ENCODE data around the gene VAV2. TPM values are rescaled to one million over a fixed set of nuclear protein-coding genes. Genes with fewer than 3 reads are reported as not detected.

VAV2 gene
- total and polyA plus RNA-seq, 2 of the 4 experiments (the other 2 are of a cell fraction): 10.8 to 13.4 TPM

DNA sequence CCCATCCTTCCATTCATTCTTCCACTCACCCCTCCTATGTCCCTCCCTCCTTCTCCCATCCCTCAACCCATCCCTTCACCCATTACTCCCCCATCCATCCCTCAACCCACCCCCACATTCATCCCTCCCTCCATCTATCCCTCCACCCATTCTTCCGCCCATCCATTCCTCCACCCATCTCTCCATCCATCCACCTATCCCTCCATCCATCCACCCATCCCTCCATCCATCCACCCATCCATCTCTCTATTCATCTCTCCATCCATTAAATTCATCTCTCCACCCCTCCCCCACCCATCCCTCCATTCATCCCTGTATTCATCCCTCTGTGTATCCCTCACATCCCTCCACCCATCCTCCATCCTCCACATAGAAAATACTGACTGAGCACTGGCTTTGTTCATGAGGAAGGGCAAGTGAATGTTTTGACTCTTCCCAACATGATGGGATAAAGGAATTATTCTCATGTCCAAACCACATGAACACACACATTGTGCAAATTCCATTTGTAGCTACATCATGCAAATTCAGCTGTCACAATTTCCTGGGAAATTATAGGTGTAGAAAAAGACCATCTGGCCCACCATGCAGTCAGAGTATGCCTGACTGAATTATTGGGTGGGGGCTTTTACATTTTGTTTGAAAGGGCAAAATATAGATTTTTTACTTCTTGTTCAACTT, 6.9 kb upstream of the VAV2 start (continued):
- no peak for TF ChIP-seq CEBPB (IDR thresholded peaks at IDR 0.05; ENCODE audit: low read depth, low read length)

DNA sequence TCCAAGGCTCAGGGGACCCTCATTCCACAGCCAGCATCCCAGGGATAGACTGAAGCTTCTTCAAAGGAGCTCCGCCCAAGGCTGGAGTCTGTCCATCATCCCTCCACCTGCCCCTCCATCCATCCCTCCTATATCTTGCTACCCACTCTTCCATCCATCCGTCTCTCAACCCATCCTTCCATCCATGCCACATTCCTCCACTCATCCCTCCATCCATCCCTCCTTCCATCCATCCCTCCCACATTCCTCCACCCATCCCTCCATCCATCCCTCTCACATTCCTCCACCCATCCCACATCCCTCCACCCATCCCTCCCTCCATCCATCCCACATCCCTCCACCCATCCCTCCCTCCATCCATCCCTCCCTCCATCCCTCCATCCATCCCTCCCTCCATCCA, 5.5 kb upstream of the VAV2 start:
- Histone ChIP-seq H4K5ac (ENCODE audit: low read depth, low read length) (no peak overlapping the region), H2BK120ac (ENCODE audit: low read depth, low read length) (no peak overlapping the region), H4K20me1 (ENCODE audit: insufficient read depth, low read length) (peaks cover 11% of the 10 kb centered on the region), H2BK5ac (ENCODE audit: low read depth, low read length, poor library complexity, severe bottlenecking) (no peak overlapping the region), H3K14ac (replicated peaks; ENCODE audit: low read depth, low read length) (no peak overlapping the region), H4K91ac (ENCODE audit: insufficient read depth, low read depth, low read length) (no peak overlapping the region), H2AK9ac (replicated peaks; ENCODE audit: low read depth, low read length, poor library complexity) (no peak overlapping the region), H3K9me1 (ENCODE audit: insufficient read depth, low read length) (0 out of 2 replicates have a peak, but pooled peaks cover 3% of the 10 kb centered on the region), H3K9me3 (ENCODE audit: control insufficient read depth, insufficient read depth, low read length) (no peaks in the 10 kb centered on the region), H3K4me2 (ENCODE audit: low read depth, low read length) (no peak overlapping the region), H4K8ac (ENCODE audit: low read depth in 2 of 2, low read length in 2 of 2) (no peak overlapping the region), H3K18ac (ENCODE audit: low read depth, low read length) (no peak overlapping the region), H3K4me1 (ENCODE audit: control insufficient read depth, insufficient read depth, low read length) (peaks cover 8% of the 10 kb centered on the region; the same call in 1 of the 2 replicates), H3K4ac (ENCODE audit: low read depth, low read length) (no peak overlapping the region), H3K27me3 (ENCODE audit: control insufficient read depth, insufficient read depth, low read length) (peaks cover 6% of the 10 kb centered on the region; the same call in 1 of the 2 replicates), H3K23ac (ENCODE audit: low read depth, low read length) (no peak overlapping the region), H3K79me1 (ENCODE audit: low read depth in 1 of 2, low read length in 2 of 2) (peaks cover 0 to 16% of the 10 kb centered on the region in 2 experiments; a peak in 1 of 4 replicates), H2BK20ac (ENCODE audit: low read depth, low read length) (no peak overlapping the region), H3K56ac (ENCODE audit: extremely low read depth, insufficient read depth, low read length) (no peak overlapping the region), H3K36me3 (ENCODE audit: control insufficient read depth, insufficient read depth, low read length) (no peaks in the 10 kb centered on the region), H2AK5ac (ENCODE audit: low read depth, low read length) (no peak overlapping the region), H3K4me3 (ENCODE audit: insufficient read depth, low read depth, low read length) (no peak overlapping the region), H3K9ac (ENCODE audit: low read depth, low read length) (no peak overlapping the region), H3K27ac (ENCODE audit: insufficient read depth, low read length) (no peak overlapping the region), H2BK15ac (ENCODE audit: low read depth, low read length) (no peak overlapping the region), H2AFZ (replicated peaks; ENCODE audit: low read length, poor library complexity) (no peak overlapping the region)
- dilution Hi-C loops (cut with HindIII; ENCODE audit: low sequenced_read_pairs, unreplicated experiment): no loop called here
- POLR2A ChIA-PET (ENCODE audit: unreplicated experiment): no interaction called here
- CTCF ChIA-PET: no interaction called here
- intact Hi-C loops (cut with micrococcal nuclease): no loop called here
- no peak for ATAC-seq (ENCODE audit: low read depth)
- in situ Hi-C loops (cut with MboI; ENCODE audit: low sequenced_read_pairs): loop anchor here (10.0 kb wide), 1 partner anchor 463 kb away; the partner anchor contains the start of gene ADAMTSL2
- 95 to 100% methylated on average over 1 to 2 of the region's 2 CpGs for WGBS, 2 experiments (ENCODE audit: extremely low coverage in 2 of 2, insufficient read length in 1 of 2)
- BruUV-seq (replicated peaks): no TSS peak
- no peak for DNase-seq
- TF ChIP-seq BHLHE40 (IDR thresholded peaks at IDR 0.05; ENCODE audit: low read depth, low read length) (no peak), MXI1 (IDR thresholded peaks at IDR 0.05; ENCODE audit: borderline replicate concordance, low read depth, low read length) (no peak), RAD21 (IDR thresholded peaks at IDR 0.05; ENCODE audit: low read length) (no peak), CEBPB (IDR thresholded peaks at IDR 0.05; ENCODE audit: low read depth, low read length) (no peak), SMC3 (IDR thresholded peaks at IDR 0.05; ENCODE audit: low read depth, low read length) (no peak), NFE2L2 (IDR thresholded peaks at IDR 0.05; ENCODE audit: low read depth, low read length) (no peak), MAFK (IDR thresholded peaks at IDR 0.05; ENCODE audit: low read depth, low read length) (no peak), MAZ (IDR thresholded peaks at IDR 0.05; ENCODE audit: borderline replicate concordance, low read depth, low read length) (no peak), POLR2A (IDR thresholded peaks at IDR 0.05; ENCODE audit: low read depth, low read length) (no peak), FOS (IDR thresholded peaks at IDR 0.05; ENCODE audit: low read depth, low read length) (no peak)
- TF ChIP-seq, protein P1, sequence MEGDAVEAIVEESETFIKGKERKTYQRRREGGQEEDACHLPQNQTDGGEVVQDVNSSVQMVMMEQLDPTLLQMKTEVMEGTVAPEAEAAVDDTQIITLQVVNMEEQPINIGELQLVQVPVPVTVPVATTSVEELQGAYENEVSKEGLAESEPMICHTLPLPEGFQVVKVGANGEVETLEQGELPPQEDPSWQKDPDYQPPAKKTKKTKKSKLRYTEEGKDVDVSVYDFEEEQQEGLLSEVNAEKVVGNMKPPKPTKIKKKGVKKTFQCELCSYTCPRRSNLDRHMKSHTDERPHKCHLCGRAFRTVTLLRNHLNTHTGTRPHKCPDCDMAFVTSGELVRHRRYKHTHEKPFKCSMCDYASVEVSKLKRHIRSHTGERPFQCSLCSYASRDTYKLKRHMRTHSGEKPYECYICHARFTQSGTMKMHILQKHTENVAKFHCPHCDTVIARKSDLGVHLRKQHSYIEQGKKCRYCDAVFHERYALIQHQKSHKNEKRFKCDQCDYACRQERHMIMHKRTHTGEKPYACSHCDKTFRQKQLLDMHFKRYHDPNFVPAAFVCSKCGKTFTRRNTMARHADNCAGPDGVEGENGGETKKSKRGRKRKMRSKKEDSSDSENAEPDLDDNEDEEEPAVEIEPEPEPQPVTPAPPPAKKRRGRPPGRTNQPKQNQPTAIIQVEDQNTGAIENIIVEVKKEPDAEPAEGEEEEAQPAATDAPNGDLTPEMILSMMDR (conservative IDR thresholded peaks at IDR 0.05; ENCODE audit: low read depth, low read length): no peak
- TF ChIP-seq, protein P2, sequence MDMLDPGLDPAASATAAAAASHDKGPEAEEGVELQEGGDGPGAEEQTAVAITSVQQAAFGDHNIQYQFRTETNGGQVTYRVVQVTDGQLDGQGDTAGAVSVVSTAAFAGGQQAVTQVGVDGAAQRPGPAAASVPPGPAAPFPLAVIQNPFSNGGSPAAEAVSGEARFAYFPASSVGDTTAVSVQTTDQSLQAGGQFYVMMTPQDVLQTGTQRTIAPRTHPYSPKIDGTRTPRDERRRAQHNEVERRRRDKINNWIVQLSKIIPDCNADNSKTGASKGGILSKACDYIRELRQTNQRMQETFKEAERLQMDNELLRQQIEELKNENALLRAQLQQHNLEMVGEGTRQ (IDR thresholded peaks at IDR 0.05; ENCODE audit: low read depth, low read length): no peak
- TF ChIP-seq, protein P3, sequence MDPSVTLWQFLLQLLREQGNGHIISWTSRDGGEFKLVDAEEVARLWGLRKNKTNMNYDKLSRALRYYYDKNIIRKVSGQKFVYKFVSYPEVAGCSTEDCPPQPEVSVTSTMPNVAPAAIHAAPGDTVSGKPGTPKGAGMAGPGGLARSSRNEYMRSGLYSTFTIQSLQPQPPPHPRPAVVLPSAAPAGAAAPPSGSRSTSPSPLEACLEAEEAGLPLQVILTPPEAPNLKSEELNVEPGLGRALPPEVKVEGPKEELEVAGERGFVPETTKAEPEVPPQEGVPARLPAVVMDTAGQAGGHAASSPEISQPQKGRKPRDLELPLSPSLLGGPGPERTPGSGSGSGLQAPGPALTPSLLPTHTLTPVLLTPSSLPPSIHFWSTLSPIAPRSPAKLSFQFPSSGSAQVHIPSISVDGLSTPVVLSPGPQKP (IDR thresholded peaks at IDR 0.05; ENCODE audit: borderline replicate concordance, low read depth, low read length): no peak
